Mesendoderm (in vitro differentiated cells): Measurements from ENCODE around the gene PKIG.

ENCODE experiments used
- DNase-seq: peaks from one replicate; pipeline ENCODE4 v3.0.0; 2013
- H2AK5ac ChIP-seq: 2 replicates; pipeline ENCODE4 v1.6.1; 2013; ENCODE audit warnings: low read length, inconsistent platforms
- H2BK120ac ChIP-seq: 2 replicates; pipeline ENCODE4 v1.6.1; 2013; ENCODE audit warnings: low read depth, mild to moderate bottlenecking, low read length, moderate library complexity, mixed read lengths
- H2BK15ac ChIP-seq: replicated peaks from 2 replicates; pipeline ENCODE4 v1.6.1; 2013; ENCODE audit warnings: low read depth, mild to moderate bottlenecking, moderate library complexity
- H2BK5ac ChIP-seq: 2 replicates; pipeline ENCODE4 v1.6.1; 2013; ENCODE audit warnings: low read length, inconsistent platforms
- H3K18ac ChIP-seq: 2 replicates; pipeline ENCODE4 v1.6.1; 2013; ENCODE audit warnings: mild to moderate bottlenecking, low read length, mixed read lengths
- H3K23ac ChIP-seq: one replicate; pipeline ENCODE4 v1.6.1; 2013; ENCODE audit warnings: low read length
- H3K27ac ChIP-seq: 2 replicates; pipeline ENCODE4 v1.5.1; 2013; ENCODE audit warnings: low read depth, mild to moderate bottlenecking, inconsistent platforms, low read length, moderate library complexity
- H3K27me3 ChIP-seq: 2 replicates; pipeline ENCODE4 v1.6.1; 2013; ENCODE audit warnings: low read length, control low read depth, mild to moderate bottlenecking, inconsistent platforms; ENCODE audit not compliant: insufficient read depth, poor library complexity
- H3K36me3 ChIP-seq: 2 replicates; pipeline ENCODE4 v1.6.1; 2013; ENCODE audit warnings: low read length, inconsistent platforms; ENCODE audit not compliant: control insufficient read depth, insufficient read depth
- H3K4ac ChIP-seq: one replicate; pipeline ENCODE4 v1.6.1; 2013; ENCODE audit warnings: low read depth, mild to moderate bottlenecking, low read length, moderate library complexity
- H3K4me1 ChIP-seq: 2 replicates; pipeline ENCODE4 v1.6.1; 2013; ENCODE audit warnings: low read depth, low read length, inconsistent platforms; ENCODE audit not compliant: control insufficient read depth
- H3K4me2 ChIP-seq: 2 replicates; pipeline ENCODE4 v1.6.1; 2013; ENCODE audit warnings: low read length
- H3K4me3 ChIP-seq: 2 replicates; pipeline ENCODE4 v1.5.1; 2013; ENCODE audit warnings: mild to moderate bottlenecking, low read length
- H3K56ac ChIP-seq: one replicate; pipeline ENCODE4 v1.6.1; 2013; ENCODE audit warnings: low read length
- H3K79me1 ChIP-seq: 2 replicates; pipeline ENCODE4 v1.6.1; 2013; ENCODE audit warnings: low read length, inconsistent platforms
- H3K79me2 ChIP-seq: 2 replicates; pipeline ENCODE4 v1.6.1; 2013; ENCODE audit warnings: mild to moderate bottlenecking, low read length; ENCODE audit not compliant: control insufficient read depth, insufficient read depth
- H3K9ac ChIP-seq: 2 replicates; pipeline ENCODE4 v1.6.1; 2013; ENCODE audit warnings: low read length, inconsistent platforms
- H4K5ac ChIP-seq: one replicate; pipeline ENCODE4 v1.6.1; 2013; ENCODE audit warnings: low read length
- H4K8ac ChIP-seq: one replicate; pipeline ENCODE4 v1.6.1; 2013; ENCODE audit warnings: low read depth, mild to moderate bottlenecking, control low read depth, low read length, moderate library complexity
- WGBS: extraction: QIAGEN DNeasy Blood & Tissue Kit; methylation state at CpG from one replicate; pipeline ENCODE4 v1.1.7; 2013; ENCODE audit warnings: low lambda C conversion rate, missing lambda C conversion rate; ENCODE audit not compliant: insufficient coverage; ENCODE audit errors: extremely low coverage; 5-methylcytosine and 5-hydroxymethylcytosine counted together

PKIG gene

GRCh38 chr20:44644230-44644617 is 61.8 kb downstream of the PKIG start:
- Histone ChIP-seq H4K8ac (no peak overlapping the region), H3K4me1 (peaks cover 19% of the 10 kb centered on the region)

GRCh38 chr20:44644667-44645131 is 62.3 kb downstream of the PKIG start:
- H3K27me3 ChIP-seq: no peaks in the 10 kb centered on the region
- peak overlapping the region; percentile 99 for H3K27ac ChIP-seq
- no peak overlapping the region for H4K8ac ChIP-seq
- peaks cover 19% of the 10 kb centered on the region for H3K4me1 ChIP-seq
- H3K23ac ChIP-seq: no peak overlapping the region
- H3K56ac ChIP-seq: peak overlapping the region; percentile 80
- no CpG with 5 or more reads among the region's 7 CpGs for WGBS
- no peak overlapping the region for H3K4me3 ChIP-seq
- peak overlapping the region; percentile 94 for H2BK5ac ChIP-seq
- H3K18ac ChIP-seq: peak overlapping the region; percentile 12
- no peak overlapping the region for H2BK15ac ChIP-seq
- no peak overlapping the region for H2BK120ac ChIP-seq
- no peak overlapping the region for H3K4me2 ChIP-seq
- peak overlapping the region; percentile 100 for H2AK5ac ChIP-seq
- H3K36me3 ChIP-seq: peaks cover 2% of the 10 kb centered on the region
- no peak overlapping the region for H3K9ac ChIP-seq
- H3K4ac ChIP-seq: no peak overlapping the region
- no peaks in the 10 kb centered on the region for H3K79me2 ChIP-seq
- peaks cover 3% of the 10 kb centered on the region for H3K79me1 ChIP-seq
- H4K5ac ChIP-seq: no peak overlapping the region
- DNase-seq: peak; percentile 40

More at GRCh38 chr20:44644230-44644617, 61.8 kb downstream of the PKIG start:
- Histone ChIP-seq H3K27me3 (no peaks in the 10 kb centered on the region), H3K56ac (peak overlapping the region; percentile 80), H4K5ac (no peak overlapping the region), H3K4me2 (no peak overlapping the region), H3K79me2 (no peaks in the 10 kb centered on the region), H3K18ac (peak overlapping the region; percentile 6), H3K36me3 (peaks cover under 1% of the 10 kb centered on the region), H2BK120ac (no peak overlapping the region), H3K4me3 (no peak overlapping the region), H3K79me1 (peaks cover 3% of the 10 kb centered on the region), H2BK15ac (no peak overlapping the region), H2AK5ac (peak overlapping the region; percentile 100), H3K4ac (no peak overlapping the region), H3K23ac (peak overlapping the region; percentile 83), H3K9ac (peak overlapping the region; percentile 49), H2BK5ac (peak overlapping the region; percentile 94), H3K27ac (peak overlapping the region; percentile 99)
- DNase-seq: no peak
- no CpG with 5 or more reads among the region's 8 CpGs for WGBS

- peaks cover 19% of the 10 kb centered on the region for H3K4me1 ChIP-seq
- H2BK5ac ChIP-seq: no peak overlapping the region
- no peak for DNase-seq
- no peak overlapping the region for H3K9ac ChIP-seq
- peaks cover 3% of the 10 kb centered on the region for H3K79me1 ChIP-seq
- no peak overlapping the region for H4K8ac ChIP-seq
- no peak overlapping the region for H3K4ac ChIP-seq
- H4K5ac ChIP-seq: no peak overlapping the region
- no peak overlapping the region for H3K18ac ChIP-seq
- H3K27me3 ChIP-seq: no peaks in the 10 kb centered on the region
- H3K79me2 ChIP-seq: no peaks in the 10 kb centered on the region
- H3K23ac ChIP-seq: no peak overlapping the region
- no peak overlapping the region for H3K4me2 ChIP-seq
- WGBS: no CpG with 5 or more reads among the region's 4 CpGs
- peaks cover 2% of the 10 kb centered on the region for H3K36me3 ChIP-seq
- no peak overlapping the region for H3K4me3 ChIP-seq
- H2BK120ac ChIP-seq: no peak overlapping the region
- H2AK5ac ChIP-seq: no peak overlapping the region
- no peak overlapping the region for H3K56ac ChIP-seq
- peak overlapping the region; percentile 32 for H3K27ac ChIP-seq
- no peak overlapping the region for H2BK15ac ChIP-seq
These were observed 63.8 kb downstream of the PKIG start for GRCh38 chr20:44646023-44646640.

- Histone ChIP-seq H3K79me1 (no peaks in the 10 kb centered on the region), H3K23ac (no peak overlapping the region), H3K27me3 (no peaks in the 10 kb centered on the region), H2BK120ac (no peak overlapping the region), H2BK5ac (no peak overlapping the region), H3K79me2 (no peaks in the 10 kb centered on the region), H4K8ac (no peak overlapping the region), H3K4ac (no peak overlapping the region), H2BK15ac (no peak overlapping the region), H3K4me2 (no peak overlapping the region), H3K56ac (no peak overlapping the region), H3K4me1 (peaks cover 19% of the 10 kb centered on the region), H3K9ac (no peak overlapping the region), H3K4me3 (no peak overlapping the region), H3K27ac (no peak overlapping the region), H2AK5ac (no peak overlapping the region), H4K5ac (no peak overlapping the region), H3K36me3 (peaks cover 2% of the 10 kb centered on the region), H3K18ac (no peak overlapping the region)
- no CpG with 5 or more reads among the region's 10 CpGs for WGBS
- DNase-seq: no peak
These were observed 64.4 kb downstream of the PKIG start for GRCh38 chr20:44646641-44647274.

- Histone ChIP-seq H3K4me2 (no peak overlapping the region), H3K79me2 (no peaks in the 10 kb centered on the region), H3K4me3 (no peak overlapping the region), H3K56ac (no peak overlapping the region), H3K9ac (no peak overlapping the region), H3K23ac (no peak overlapping the region), H2AK5ac (no peak overlapping the region), H4K5ac (no peak overlapping the region), H3K4ac (no peak overlapping the region), H3K18ac (no peak overlapping the region), H4K8ac (no peak overlapping the region), H3K79me1 (no peaks in the 10 kb centered on the region), H2BK5ac (no peak overlapping the region), H3K27me3 (no peaks in the 10 kb centered on the region), H2BK15ac (no peak overlapping the region), H3K27ac (no peak overlapping the region), H3K4me1 (peaks cover 11% of the 10 kb centered on the region), H2BK120ac (no peak overlapping the region), H3K36me3 (peaks cover 2% of the 10 kb centered on the region)
- DNase-seq: no peak
- no CpG with 5 or more reads among the region's 5 CpGs for WGBS
These were observed 65.7 kb downstream of the PKIG start for GRCh38 chr20:44648068-44648467.
